Central memory CD4-positive, alpha-beta T cell (primary cell): Measurements from ENCODE around the gene HAP1.
"Not testable (repeated sequence)": the region's sequence is repeated elsewhere in the genome, so short reads cannot be mapped to it uniquely, and the experiment has no call there.

Experiments used
- DNase-seq: peaks from one replicate; pipeline ENCODE4 v3.0.0; 2022

The HAP1 gene

GRCh38 chr17:41689497-41690299, 44.7 kb downstream of the HAP1 start:
- DNase-seq: peak; percentile 60

- DNase-seq: peak; percentile 99
These were observed 45.6 kb downstream of the HAP1 start, which contains the start of gene EIF1 for GRCh38 chr17:41688641-41689496. TSS of gene EIF1 (plus strand) at chr17:41688885. CDS start at chr17:41689039, 154 bp downstream.

DNA sequence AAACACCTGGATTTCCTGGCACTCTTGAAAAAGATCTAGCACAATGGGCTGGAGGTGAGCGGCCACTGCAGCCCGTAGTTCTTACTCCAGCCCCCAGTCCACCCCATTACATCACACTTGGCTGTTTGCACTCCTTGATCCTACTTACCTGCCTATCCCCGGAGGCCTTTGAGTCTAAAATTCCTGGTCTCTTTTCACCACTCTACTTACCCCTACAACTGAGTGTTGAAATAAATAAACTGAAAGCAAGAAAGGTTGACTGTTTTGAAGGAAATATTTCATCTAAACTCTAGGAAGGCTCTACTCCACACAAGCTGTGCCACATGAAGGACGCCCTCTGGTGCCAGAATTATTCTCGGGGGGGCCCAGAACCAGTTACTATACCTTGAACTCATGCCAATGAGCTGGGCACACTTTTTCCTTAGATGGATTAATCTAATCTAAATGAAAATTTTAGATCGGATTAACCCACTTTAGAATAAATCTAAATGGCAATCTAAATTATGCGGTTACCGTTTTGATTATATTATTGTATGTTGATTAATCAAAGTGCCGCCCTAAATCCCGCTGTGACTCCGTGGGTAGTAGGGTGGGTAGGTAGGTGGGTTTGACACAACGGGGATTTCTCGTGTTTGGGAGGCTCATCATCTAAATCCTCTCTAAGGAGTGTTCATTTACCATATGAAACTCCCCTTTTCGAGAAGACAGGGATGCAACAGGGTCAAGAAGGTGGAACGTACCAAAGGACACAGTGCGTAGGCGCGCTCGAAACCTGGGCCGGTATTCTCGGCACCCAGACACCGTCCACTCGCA, 46.4 kb downstream of the HAP1 start:
- peak; percentile 66 for DNase-seq

DNA sequence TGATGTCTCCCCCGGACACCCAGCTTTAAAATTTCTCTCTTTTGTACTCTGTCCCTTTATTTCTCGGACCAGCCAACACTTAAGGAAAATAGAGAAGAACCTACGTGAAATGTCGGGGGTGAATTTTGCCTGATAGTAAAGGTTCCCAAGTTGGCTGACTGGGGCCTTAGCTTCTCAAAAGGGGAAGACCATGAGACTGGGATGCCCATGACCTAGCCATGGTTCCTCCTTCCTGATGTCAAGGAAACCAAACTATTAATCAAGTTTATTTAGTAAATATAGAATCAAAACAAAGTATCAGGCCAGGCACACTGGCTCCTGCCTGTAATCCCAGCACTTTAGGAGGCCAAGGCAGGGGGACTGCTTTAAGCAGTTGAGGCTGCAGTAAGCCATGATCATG, 48.2 kb downstream of the HAP1 start:
- DNase-seq: no peak

GRCh38 chr17:41685753-41686152, 48.7 kb downstream of the HAP1 start:
- DNase-seq: not testable (repeated sequence)

DNA sequence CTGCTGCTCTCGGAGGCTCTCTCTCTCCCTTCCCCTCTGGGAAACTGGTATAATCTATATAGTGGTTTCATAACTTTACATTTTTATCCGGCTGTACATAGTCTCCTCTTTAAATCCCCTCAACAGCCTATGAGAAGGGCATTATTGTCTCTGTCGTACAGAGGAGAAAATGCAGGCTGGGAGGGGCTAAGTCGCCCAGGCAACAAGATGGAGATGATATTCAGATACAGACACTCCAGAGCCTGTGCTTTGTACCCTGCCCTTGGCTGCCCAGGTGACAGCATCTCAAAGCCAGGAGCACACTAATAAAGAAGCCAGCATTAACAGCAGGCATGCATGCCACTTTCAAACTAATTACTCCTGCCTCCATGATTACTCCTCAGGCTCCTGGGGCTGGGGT, 50.4 kb downstream of the HAP1 start:
- no peak for DNase-seq

DNA sequence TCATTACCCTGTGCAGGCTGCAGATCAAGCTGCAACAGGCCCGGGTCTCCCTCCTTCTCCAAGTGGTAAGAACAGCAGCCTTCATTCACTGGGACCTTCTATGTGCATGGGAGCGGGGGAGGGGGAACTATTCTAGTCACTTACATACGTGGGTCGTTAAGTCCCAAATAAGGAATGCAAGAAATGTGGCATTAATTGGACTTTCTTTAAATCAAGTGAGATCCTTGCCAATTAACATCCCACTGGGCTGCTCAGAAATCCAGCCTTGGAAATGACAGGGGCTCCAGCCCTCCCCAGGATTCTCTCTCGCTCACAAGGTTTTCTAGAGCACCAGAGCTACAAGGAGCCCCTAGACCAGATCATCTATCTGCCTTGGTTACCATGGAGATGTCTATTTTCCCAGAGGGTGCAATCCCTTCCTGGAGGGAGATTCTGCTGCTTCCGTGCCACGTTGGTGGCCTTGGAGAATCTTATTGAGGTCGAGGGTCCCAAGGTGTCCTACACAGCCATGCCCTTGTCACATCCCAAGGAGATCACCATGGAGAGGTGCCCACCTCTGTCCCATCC, 50.9 kb downstream of the HAP1 start:
- no peak for DNase-seq

GRCh38 chr17:41682631-41683030, 51.8 kb downstream of the HAP1 start:
- no peak for DNase-seq

DNA sequence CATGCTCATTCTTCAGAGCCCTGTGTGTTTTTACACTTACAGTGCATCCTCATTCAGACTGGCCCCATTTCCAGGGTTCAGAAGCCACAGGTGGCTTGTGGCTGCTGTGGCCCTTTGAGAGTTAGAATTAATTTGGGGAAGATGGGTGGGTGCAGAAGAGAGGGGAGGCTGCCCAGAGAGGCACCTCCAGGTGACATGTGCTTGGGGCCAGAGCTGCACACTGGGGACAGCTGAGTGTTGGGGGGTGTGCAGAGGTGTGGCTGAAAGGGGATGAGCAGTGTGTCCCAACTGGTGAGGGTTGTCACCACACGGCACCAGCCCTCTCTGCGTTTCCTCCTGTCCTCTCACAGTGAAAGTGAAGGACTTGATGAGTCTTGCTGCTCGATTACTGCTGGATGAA, 52.7 kb downstream of the HAP1 start:
- DNase-seq: no peak

DNA sequence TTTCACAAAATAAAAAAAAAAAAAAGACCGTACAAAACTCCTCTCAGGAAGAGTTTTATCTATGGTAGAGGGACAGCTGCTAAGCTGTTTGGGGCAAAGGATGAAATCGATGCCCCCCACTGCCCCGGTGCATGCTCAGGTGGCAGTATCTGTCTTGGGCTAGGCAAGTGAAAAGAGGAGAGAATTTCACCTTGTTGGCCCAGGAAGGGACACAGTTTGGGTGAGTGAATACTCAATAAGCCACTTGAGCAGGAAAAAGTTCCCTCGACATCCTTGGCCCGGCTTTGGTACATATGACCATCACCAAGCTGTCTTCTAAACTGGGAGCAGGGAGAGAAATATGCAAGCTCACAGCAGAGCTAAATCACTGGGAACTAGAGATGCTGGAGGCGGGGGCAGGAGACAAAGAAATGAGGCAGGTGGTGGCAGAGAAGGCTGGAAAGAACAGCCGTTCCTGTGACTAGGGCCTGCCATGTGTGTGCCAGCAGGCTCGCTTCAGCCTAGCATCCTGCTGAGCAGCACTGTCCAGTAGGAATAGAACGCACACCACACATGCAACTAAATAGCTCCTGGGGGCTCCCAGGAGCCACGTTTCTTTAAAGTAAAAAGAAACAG, 53.9 kb downstream of the HAP1 start:
- no peak for DNase-seq

- DNase-seq: no peak
These were observed 54.6 kb downstream of the HAP1 start for GRCh38 chr17:41679740-41680425.

- DNase-seq: peak; percentile 82
These were observed 55.3 kb downstream of the HAP1 start for GRCh38 chr17:41678907-41679739.

DNA sequence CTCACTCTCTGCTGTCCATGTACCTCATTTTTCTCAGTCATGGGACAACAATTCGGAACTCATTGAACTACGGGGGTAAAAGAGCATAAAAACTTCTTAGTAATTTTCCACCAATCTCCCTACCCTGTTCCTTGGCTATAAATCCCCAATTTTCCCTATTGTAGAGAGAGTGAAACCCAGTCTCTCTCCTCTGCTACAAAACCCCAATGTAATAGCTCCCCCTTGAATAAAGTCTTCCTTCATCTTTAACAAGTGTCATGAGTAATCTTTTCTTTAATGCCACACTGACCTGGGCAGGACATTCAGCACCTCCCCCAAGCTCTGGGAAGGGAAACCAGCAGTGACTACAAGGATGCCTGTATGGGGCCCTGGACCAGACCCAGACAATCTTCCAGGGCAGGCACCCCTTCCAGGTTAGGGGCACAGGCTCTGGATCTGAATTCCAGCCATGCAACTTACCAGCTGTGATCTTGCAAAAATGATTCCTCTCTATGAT, 56.0 kb downstream of the HAP1 start:
- DNase-seq: no peak

GRCh38 chr17:41676058-41676419, 58.4 kb downstream of the HAP1 start:
- DNase-seq: no peak

GRCh38 chr17:41675157-41676057, 59.0 kb downstream of the HAP1 start:
- DNase-seq: not testable (repeated sequence)
